ENCODE data around the gene ZNF552. TPM values are rescaled to one million over a fixed set of nuclear protein-coding genes. Genes with fewer than 3 reads are reported as not detected.
"Not testable (repeated sequence)": the region's sequence is repeated elsewhere in the genome, so short reads cannot be mapped to it uniquely, and the experiment has no call there.

Gene ZNF552
- total and polyA plus RNA-seq, 2 of the 13 experiments (the other 11 are each of a cell fraction or from before 2014, with no cell fraction given) = 8.1 to 16.6 TPM

GRCh38 chr19:57810410-57811295, 4.1 kb downstream of the ZNF552 start (continued):
- TF ChIP-seq ARID4A (CRISPR knock-in tag; IDR thresholded peaks at IDR 0.05; ENCODE audit: borderline replicate concordance) = peak; percentile 55; the same call in 1 of the 2 replicates
- peak; percentile 46; the same call in 1 of the 2 replicates for TF ChIP-seq ELF3 (CRISPR knock-in tag; IDR thresholded peaks at IDR 0.05)
- TF ChIP-seq ZNF607 (CRISPR knock-in tag; IDR thresholded peaks at IDR 0.05; ENCODE audit: borderline replicate concordance) = 0 out of 2 replicates have a peak, but pooled peaks have one; percentile 9
- not testable (repeated sequence) for TF ChIP-seq GABPA (IDR thresholded peaks at IDR 0.05; ENCODE audit: low read depth, low read length); FOXA1 (IDR thresholded peaks at IDR 0.05)
- TF ChIP-seq GABPA (CRISPR knock-in tag; IDR thresholded peaks at IDR 0.05; ENCODE audit: low read depth) = peak; percentile 22; the same call in 1 of the 2 replicates
- 0 out of 2 replicates have a peak, but pooled peaks have one; percentile 37 for TF ChIP-seq GATAD1 (CRISPR knock-in tag; IDR thresholded peaks at IDR 0.05)
- TF ChIP-seq HOXA3 (CRISPR knock-in tag; IDR thresholded peaks at IDR 0.05) = peak; percentile 15; the same call in 1 of the 2 replicates
- TF ChIP-seq PAXIP1 (CRISPR knock-in tag; conservative IDR thresholded peaks at IDR 0.05) = peak; percentile 64; the same call in 1 of the 2 replicates
- peak; percentile 72; the same call in 1 of the 2 replicates for TF ChIP-seq ZNF430 (CRISPR knock-in tag; IDR thresholded peaks at IDR 0.05)
- peak; percentile 81 for TF ChIP-seq FOXA1 (CRISPR knock-in tag; IDR thresholded peaks at IDR 0.05)
- TF ChIP-seq ZFX (CRISPR knock-in tag; IDR thresholded peaks at IDR 0.05; ENCODE audit: low read depth) = peak; percentile 38
- 0 out of 4 replicates have a peak, but pooled peaks of 1 of the 2 experiments have one; percentile 28 for TF ChIP-seq KLF16 (CRISPR knock-in tag; IDR thresholded peaks at IDR 0.05)
- peak; percentile 46 for TF ChIP-seq ARID5B (CRISPR knock-in tag; IDR thresholded peaks at IDR 0.05)
- TF ChIP-seq SALL1 (CRISPR knock-in tag; IDR thresholded peaks at IDR 0.05) = peak; percentile 66
- TF ChIP-seq ZBTB38 (CRISPR knock-in tag; IDR thresholded peaks at IDR 0.05) = 0 out of 2 replicates have a peak, but pooled peaks have one; percentile 31
- peak; percentile 61; the same call in 1 of the 2 replicates for TF ChIP-seq ZFP36L1 (CRISPR knock-in tag; IDR thresholded peaks at IDR 0.05)
